ENCODE data around the gene TWF1. TPM values are rescaled to one million over a fixed set of nuclear protein-coding genes. Genes with fewer than 3 reads are reported as not detected.

TWF1 gene
- total RNA-seq, 1 donor from 2014 or later = 74.0 TPM

DNA sequence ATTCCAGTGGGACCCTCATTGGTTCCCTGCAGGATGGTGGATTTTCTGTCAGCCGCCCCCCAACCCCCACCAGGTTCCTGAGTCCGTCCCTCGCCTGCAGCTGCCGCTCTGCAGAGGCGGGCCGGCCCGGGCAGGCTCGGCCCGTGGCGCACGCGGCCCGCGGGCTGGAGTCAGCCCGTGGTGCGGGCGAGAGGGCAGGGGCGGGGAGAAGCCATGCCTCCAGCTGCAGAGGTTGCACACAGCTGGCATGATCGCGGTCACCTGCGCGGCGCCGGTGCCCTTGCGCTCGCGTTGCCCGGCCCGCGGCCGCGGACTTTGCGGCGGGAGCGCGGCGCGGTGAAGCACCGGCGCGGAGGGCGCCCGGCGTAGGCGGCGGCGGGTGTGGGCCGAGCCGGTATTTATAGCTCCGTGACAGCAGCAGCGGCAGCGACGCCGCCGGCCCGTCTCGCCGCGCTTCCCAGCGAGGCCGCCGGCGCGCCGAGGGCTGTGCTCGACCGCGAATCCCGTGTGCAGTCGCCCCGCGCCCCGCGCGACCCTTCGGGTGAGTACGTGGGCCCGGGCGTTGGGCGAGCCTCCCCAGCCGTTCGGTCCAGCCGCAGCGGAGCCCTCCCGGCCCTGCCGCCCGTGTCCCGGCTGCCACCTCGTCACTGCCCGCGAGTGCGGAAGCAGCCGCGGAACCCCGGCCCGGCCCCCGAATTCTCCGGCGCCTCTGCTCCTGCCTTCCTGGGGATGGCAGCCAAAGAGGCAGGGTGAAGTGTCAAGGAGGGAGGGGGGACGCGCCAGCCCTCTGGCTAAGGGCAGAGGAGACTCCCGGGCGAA is 29.7 kb upstream of the TWF1 start, which contains the start of gene TMEM117:
TMEM117 (plus strand) TSS at position 426 of the 819 bp plus-strand sequence.
- H3K4me1 Mint-ChIP-seq (ENCODE audit: unreplicated experiment) = peaks cover 18% of the 10 kb centered on the region
- H3K36me3 Mint-ChIP-seq (ENCODE audit: unreplicated experiment) = peaks cover 4% of the 10 kb centered on the region
- no peaks in the 10 kb centered on the region for H3K9me3 Mint-ChIP-seq (ENCODE audit: unreplicated experiment)
- TF ChIP-seq, protein P1, sequence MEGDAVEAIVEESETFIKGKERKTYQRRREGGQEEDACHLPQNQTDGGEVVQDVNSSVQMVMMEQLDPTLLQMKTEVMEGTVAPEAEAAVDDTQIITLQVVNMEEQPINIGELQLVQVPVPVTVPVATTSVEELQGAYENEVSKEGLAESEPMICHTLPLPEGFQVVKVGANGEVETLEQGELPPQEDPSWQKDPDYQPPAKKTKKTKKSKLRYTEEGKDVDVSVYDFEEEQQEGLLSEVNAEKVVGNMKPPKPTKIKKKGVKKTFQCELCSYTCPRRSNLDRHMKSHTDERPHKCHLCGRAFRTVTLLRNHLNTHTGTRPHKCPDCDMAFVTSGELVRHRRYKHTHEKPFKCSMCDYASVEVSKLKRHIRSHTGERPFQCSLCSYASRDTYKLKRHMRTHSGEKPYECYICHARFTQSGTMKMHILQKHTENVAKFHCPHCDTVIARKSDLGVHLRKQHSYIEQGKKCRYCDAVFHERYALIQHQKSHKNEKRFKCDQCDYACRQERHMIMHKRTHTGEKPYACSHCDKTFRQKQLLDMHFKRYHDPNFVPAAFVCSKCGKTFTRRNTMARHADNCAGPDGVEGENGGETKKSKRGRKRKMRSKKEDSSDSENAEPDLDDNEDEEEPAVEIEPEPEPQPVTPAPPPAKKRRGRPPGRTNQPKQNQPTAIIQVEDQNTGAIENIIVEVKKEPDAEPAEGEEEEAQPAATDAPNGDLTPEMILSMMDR (IDR thresholded peaks at IDR 0.05) = no peak
- no peaks in the 10 kb centered on the region for H3K27me3 Mint-ChIP-seq (ENCODE audit: unreplicated experiment)
- peak within 1 kb of the TSS; percentile 78 for H3K4me3 Mint-ChIP-seq (ENCODE audit: unreplicated experiment)
- peak within 1 kb of the TSS; percentile 79 for H3K27ac Mint-ChIP-seq (ENCODE audit: unreplicated experiment)
- DNase-seq (ENCODE audit: extremely low spot score, unreplicated experiment) = peak; percentile 88

DNA sequence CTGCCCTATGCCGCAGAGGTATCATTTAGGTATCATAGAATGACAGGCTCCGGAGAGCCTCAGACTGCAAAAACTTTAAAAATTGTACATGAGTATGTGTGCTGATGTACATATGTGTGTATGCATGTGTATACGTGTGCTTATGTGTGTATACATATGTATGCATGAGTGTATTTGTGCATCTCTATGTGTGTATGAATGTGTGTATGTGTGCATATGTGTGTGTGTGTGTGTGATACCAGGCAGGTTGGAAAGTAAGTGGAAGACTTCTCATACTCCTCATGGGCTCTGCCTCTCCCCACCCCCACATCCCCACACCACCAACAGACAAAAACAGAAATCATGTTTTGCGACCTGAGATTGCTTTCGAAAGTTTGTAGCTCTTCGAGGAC is 29.1 kb upstream of the TWF1 start:
- peaks cover 18% of the 10 kb centered on the region for H3K4me1 Mint-ChIP-seq (ENCODE audit: unreplicated experiment)
- H3K9me3 Mint-ChIP-seq (ENCODE audit: unreplicated experiment) = no peaks in the 10 kb centered on the region
- DNase-seq (ENCODE audit: extremely low spot score, unreplicated experiment) = no peak
- TF ChIP-seq, protein P1 (IDR thresholded peaks at IDR 0.05) = no peak
- peak overlapping the region; percentile 69 for H3K27ac Mint-ChIP-seq (ENCODE audit: unreplicated experiment)
- H3K27me3 Mint-ChIP-seq (ENCODE audit: unreplicated experiment) = no peaks in the 10 kb centered on the region
- H3K36me3 Mint-ChIP-seq (ENCODE audit: unreplicated experiment) = peaks cover 4% of the 10 kb centered on the region
- peak overlapping the region; percentile 78 for H3K4me3 Mint-ChIP-seq (ENCODE audit: unreplicated experiment)

DNA sequence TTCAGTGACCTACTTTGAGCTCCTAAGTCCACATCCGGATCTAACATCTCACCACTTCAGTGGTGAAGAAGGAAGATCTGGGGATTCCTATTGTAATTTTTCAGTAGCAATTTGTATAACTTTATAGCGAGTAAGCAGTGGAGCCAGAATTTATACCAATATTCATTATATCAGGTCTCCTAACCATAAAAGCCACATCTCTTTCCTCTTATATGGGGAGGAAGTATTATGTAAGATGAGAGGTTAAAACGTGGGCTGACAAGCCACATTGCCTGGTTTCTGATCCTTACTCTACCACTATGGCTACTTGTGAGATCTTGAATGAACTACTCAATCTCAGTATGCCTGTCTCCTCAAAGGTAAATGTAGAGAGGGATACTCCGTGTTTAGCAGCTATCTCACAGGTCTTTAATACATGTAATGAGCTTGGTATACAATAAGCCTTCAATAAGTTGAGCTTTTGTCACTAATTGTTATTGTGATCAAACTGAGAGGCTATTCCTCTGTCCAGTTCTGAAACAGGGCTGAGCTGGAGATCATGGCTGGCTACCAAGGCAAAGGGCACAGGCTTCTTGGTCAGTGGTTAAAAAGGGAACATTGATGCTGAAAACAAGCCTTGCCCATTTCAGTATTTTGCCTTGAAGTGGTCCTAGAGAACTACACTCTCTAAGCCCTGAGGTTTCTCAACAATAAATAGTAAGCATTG is 26.5 kb upstream of the TWF1 start:
- no peaks in the 10 kb centered on the region for H3K9me3 Mint-ChIP-seq (ENCODE audit: unreplicated experiment)
- TF ChIP-seq, protein P1 (IDR thresholded peaks at IDR 0.05) = no peak
- DNase-seq (ENCODE audit: extremely low spot score, unreplicated experiment) = no peak
- H3K36me3 Mint-ChIP-seq (ENCODE audit: unreplicated experiment) = no peaks in the 10 kb centered on the region
- H3K27ac Mint-ChIP-seq (ENCODE audit: unreplicated experiment) = no peak overlapping the region
- no peaks in the 10 kb centered on the region for H3K27me3 Mint-ChIP-seq (ENCODE audit: unreplicated experiment)
- H3K4me1 Mint-ChIP-seq (ENCODE audit: unreplicated experiment) = peaks cover 23% of the 10 kb centered on the region
- H3K4me3 Mint-ChIP-seq (ENCODE audit: unreplicated experiment) = no peak overlapping the region

DNA sequence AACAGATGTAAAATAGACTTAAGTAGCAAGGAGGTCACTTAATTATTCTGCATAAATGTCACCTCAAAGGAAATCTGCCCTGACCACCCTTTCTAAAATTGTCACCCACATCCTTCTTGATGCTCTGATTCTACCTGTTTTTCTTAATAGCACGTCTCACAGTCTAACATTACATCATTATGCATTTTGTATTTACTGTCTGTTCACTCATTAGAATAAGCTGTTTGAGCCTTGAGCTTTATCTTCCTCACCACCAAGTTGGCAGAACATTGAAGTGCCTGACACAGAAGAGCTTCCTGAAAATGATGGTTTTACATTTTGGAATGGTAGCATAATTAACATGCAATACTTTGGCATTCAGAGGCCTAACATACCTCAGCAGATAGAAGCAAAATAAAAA is 21.0 kb upstream of the TWF1 start:
- TF ChIP-seq, protein P1 (IDR thresholded peaks at IDR 0.05) = no peak
- H3K9me3 Mint-ChIP-seq (ENCODE audit: unreplicated experiment) = no peaks in the 10 kb centered on the region
- H3K36me3 Mint-ChIP-seq (ENCODE audit: unreplicated experiment) = no peaks in the 10 kb centered on the region
- no peaks in the 10 kb centered on the region for H3K27me3 Mint-ChIP-seq (ENCODE audit: unreplicated experiment)
- peaks cover 6% of the 10 kb centered on the region for H3K4me1 Mint-ChIP-seq (ENCODE audit: unreplicated experiment)
- H3K4me3 Mint-ChIP-seq (ENCODE audit: unreplicated experiment) = no peak overlapping the region
- DNase-seq (ENCODE audit: extremely low spot score, unreplicated experiment) = no peak
- no peak overlapping the region for H3K27ac Mint-ChIP-seq (ENCODE audit: unreplicated experiment)

DNA sequence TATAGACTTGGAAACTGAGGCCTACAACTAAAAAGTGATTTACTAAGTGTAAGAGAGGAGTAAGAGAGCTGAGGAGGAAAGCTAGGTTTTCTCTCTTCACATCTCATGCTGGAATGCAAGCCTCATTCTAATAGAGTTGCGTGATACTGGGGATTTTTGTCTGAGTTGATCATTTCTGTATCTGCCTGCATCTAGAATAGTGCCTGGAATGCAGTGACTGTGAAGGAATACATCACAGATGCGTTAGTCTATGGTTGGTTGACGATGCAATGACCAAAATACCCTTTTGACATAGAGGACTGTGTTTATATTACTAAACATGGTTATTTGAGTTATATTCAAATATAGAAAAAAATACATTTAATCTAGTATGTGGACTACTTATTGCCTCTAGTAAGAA is 20.6 kb upstream of the TWF1 start:
- H3K4me1 Mint-ChIP-seq (ENCODE audit: unreplicated experiment) = peaks cover 6% of the 10 kb centered on the region
- no peaks in the 10 kb centered on the region for H3K27me3 Mint-ChIP-seq (ENCODE audit: unreplicated experiment)
- H3K36me3 Mint-ChIP-seq (ENCODE audit: unreplicated experiment) = no peaks in the 10 kb centered on the region
- H3K4me3 Mint-ChIP-seq (ENCODE audit: unreplicated experiment) = no peak overlapping the region
- H3K9me3 Mint-ChIP-seq (ENCODE audit: unreplicated experiment) = no peaks in the 10 kb centered on the region
- no peak overlapping the region for H3K27ac Mint-ChIP-seq (ENCODE audit: unreplicated experiment)
- TF ChIP-seq, protein P1 (IDR thresholded peaks at IDR 0.05) = no peak
- DNase-seq (ENCODE audit: extremely low spot score, unreplicated experiment) = no peak

Measured in osteocyte (in vitro differentiated cells).